Osteocyte (in vitro differentiated cells): Measurements from ENCODE around the gene EFCAB10. TPM values are rescaled to one million over a fixed set of nuclear protein-coding genes. Genes with fewer than 3 reads are reported as not detected.

Source experiments
- DNase-seq: peaks from one replicate; pipeline ENCODE4 v3.0.0; 2021; ENCODE audit warnings: mixed read lengths; ENCODE audit not compliant: unreplicated experiment; ENCODE audit errors: extremely low spot score
- H3K27ac Mint-ChIP-seq: one replicate; pipeline ENCODE4 v1.8.0; 2021; ENCODE audit warnings: mild to moderate bottlenecking, mixed read lengths; ENCODE audit not compliant: unreplicated experiment
- H3K27me3 Mint-ChIP-seq: one replicate; pipeline ENCODE4 v1.8.0; 2021; ENCODE audit warnings: mixed read lengths; ENCODE audit not compliant: unreplicated experiment
- H3K36me3 Mint-ChIP-seq: one replicate; pipeline ENCODE4 v1.8.0; 2021; ENCODE audit warnings: mixed read lengths; ENCODE audit not compliant: unreplicated experiment
- H3K4me1 Mint-ChIP-seq: one replicate; pipeline ENCODE4 v1.8.0; 2021; ENCODE audit warnings: mixed read lengths; ENCODE audit not compliant: unreplicated experiment
- H3K4me3 Mint-ChIP-seq: one replicate; pipeline ENCODE4 v1.8.0; 2021; ENCODE audit warnings: mild to moderate bottlenecking, moderate library complexity, mixed read lengths; ENCODE audit not compliant: unreplicated experiment
- H3K9me3 Mint-ChIP-seq: one replicate; pipeline ENCODE4 v1.8.0; 2021; ENCODE audit warnings: mixed read lengths; ENCODE audit not compliant: unreplicated experiment
- CTCF ChIP-seq: fragments of 200-600 bp; sonication (generic); IDR thresholded peaks from 2 replicates; pipeline ENCODE4 v1.5.0; 2021; ENCODE audit warnings: antibody characterized with exemption, mild to moderate bottlenecking, moderate library complexity
- long read RNA-seq: library from polyadenylated mRNA; unstranded; transcript quantifications from one replicate; pipeline ENCODE4 v2.0.0, GENCODE V29; 2021
- total RNA-seq: library from RNA; stranded (reverse); gene quantifications from 2 replicates; pipeline ENCODE4 v1.2.1, GENCODE V29; 2021

The EFCAB10 gene
- total RNA-seq: not detected in 2 replicates
- long read RNA-seq: 0 reads

GRCh38 chr7:105581066-105581811 lies at the start of gene EFCAB10:
TSS of gene EFCAB10 (minus strand) at chr7:105581493. CDS start at chr7:105581463, 30 bp downstream.
- TF ChIP-seq CTCF: no peak
- H3K27me3 Mint-ChIP-seq: no peaks in the 10 kb centered on the region

GRCh38 chr7:105625986-105626385 lies 44.7 kb upstream of the EFCAB10 start:
- Mint-ChIP-seq H3K36me3 (peaks cover 27% of the 10 kb centered on the region), H3K9me3 (peaks cover 4% of the 10 kb centered on the region), H3K4me1 (no peaks in the 10 kb centered on the region), H3K27me3 (no peaks in the 10 kb centered on the region), H3K27ac (no peak overlapping the region), H3K4me3 (no peak overlapping the region)
- TF ChIP-seq CTCF: no peak
- DNase-seq: no peak

More at GRCh38 chr7:105581066-105581811, at the start of gene EFCAB10:
- peak; percentile 90 for DNase-seq
- peak within 1 kb of the TSS; percentile 68 for H3K4me3 Mint-ChIP-seq
- peaks cover 13% of the 10 kb centered on the region for H3K9me3 Mint-ChIP-seq
- H3K4me1 Mint-ChIP-seq: peaks cover 11% of the 10 kb centered on the region
- peaks cover 3% of the 10 kb centered on the region for H3K36me3 Mint-ChIP-seq
- no peak within 1 kb of the TSS for H3K27ac Mint-ChIP-seq

- Mint-ChIP-seq H3K4me3 (no peak overlapping the region), H3K9me3 (peaks cover 4% of the 10 kb centered on the region), H3K27ac (no peak overlapping the region), H3K36me3 (peaks cover 27% of the 10 kb centered on the region), H3K4me1 (no peaks in the 10 kb centered on the region), H3K27me3 (no peaks in the 10 kb centered on the region)
- TF ChIP-seq CTCF: no peak
- DNase-seq: no peak
Measured at GRCh38 chr7:105623906-105624305, 42.6 kb upstream of the EFCAB10 start.

- peaks cover 31% of the 10 kb centered on the region for H3K36me3 Mint-ChIP-seq
- H3K27ac Mint-ChIP-seq: no peak overlapping the region
Measured at GRCh38 chr7:105623378-105623777, 42.1 kb upstream of the EFCAB10 start.

More at GRCh38 chr7:105623378-105623777, 42.1 kb upstream of the EFCAB10 start:
- no peak for DNase-seq
- Mint-ChIP-seq H3K4me1 (no peaks in the 10 kb centered on the region), H3K9me3 (peaks cover 4% of the 10 kb centered on the region), H3K4me3 (no peak overlapping the region), H3K27me3 (no peaks in the 10 kb centered on the region)
- TF ChIP-seq CTCF: no peak
